Activated CD4-positive, alpha-beta memory T cell treated with anti-CD3 and anti-CD28 coated beads for 36 hours (primary cell): Measurements from ENCODE around the gene MICA. TPM values are rescaled to one million over a fixed set of nuclear protein-coding genes. Genes with fewer than 3 reads are reported as not detected.
A peak's percentile ranks its signal among the peaks of the same experiment; 100 is the strongest.

Source experiments
- CTCF ChIA-PET: fragments of 350-600 bp; sonication (Branson Sonifier 250); formaldehyde crosslinking; loops from one replicate; lab custom pipeline; 2021; ENCODE audit warnings: antibody characterized with exemption, inconsistent platforms; lab: Charles Lee
- POLR2A ChIA-PET: fragments of 350-600 bp; sonication (Branson Sonifier 250); formaldehyde crosslinking; loops from one replicate; lab custom pipeline; 2021; ENCODE audit warnings: antibody characterized with exemption; lab: Charles Lee
- DNase-seq: peaks from one replicate; pipeline ENCODE4 v3.0.0-alpha.2; 2020
- H3K27ac Mint-ChIP-seq: one replicate; pipeline ENCODE4 v1.8.0; 2021; ENCODE audit warnings: mixed read lengths
- H3K27me3 Mint-ChIP-seq: one replicate; pipeline ENCODE4 v1.8.0; 2021; ENCODE audit warnings: mixed read lengths
- H3K36me3 Mint-ChIP-seq: one replicate; pipeline ENCODE4 v1.8.0; 2021; ENCODE audit warnings: mixed read lengths
- H3K4me1 Mint-ChIP-seq: one replicate; pipeline ENCODE4 v1.8.0; 2021; ENCODE audit warnings: low read depth, mixed read lengths
- H3K4me3 Mint-ChIP-seq: one replicate; pipeline ENCODE4 v1.8.0; 2021; ENCODE audit warnings: mild to moderate bottlenecking, mixed read lengths
- H3K9me3 Mint-ChIP-seq: one replicate; pipeline ENCODE4 v1.8.0; 2021; ENCODE audit warnings: mixed read lengths
- intact Hi-C: fragments of 100-400 bp; cut with micrococcal nuclease; formaldehyde crosslinking; loops from one replicate; pipeline ENCODE4 v1.15.1; 2023
- total RNA-seq, 2 experiments: library from RNA; stranded (reverse); gene quantifications; one replicate each; pipeline ENCODE4 v1.2.3, GENCODE V29; 2021

The MICA gene
- 1 to 10 TPM; 7.1 to 8.6 TPM for total RNA-seq

DNA sequence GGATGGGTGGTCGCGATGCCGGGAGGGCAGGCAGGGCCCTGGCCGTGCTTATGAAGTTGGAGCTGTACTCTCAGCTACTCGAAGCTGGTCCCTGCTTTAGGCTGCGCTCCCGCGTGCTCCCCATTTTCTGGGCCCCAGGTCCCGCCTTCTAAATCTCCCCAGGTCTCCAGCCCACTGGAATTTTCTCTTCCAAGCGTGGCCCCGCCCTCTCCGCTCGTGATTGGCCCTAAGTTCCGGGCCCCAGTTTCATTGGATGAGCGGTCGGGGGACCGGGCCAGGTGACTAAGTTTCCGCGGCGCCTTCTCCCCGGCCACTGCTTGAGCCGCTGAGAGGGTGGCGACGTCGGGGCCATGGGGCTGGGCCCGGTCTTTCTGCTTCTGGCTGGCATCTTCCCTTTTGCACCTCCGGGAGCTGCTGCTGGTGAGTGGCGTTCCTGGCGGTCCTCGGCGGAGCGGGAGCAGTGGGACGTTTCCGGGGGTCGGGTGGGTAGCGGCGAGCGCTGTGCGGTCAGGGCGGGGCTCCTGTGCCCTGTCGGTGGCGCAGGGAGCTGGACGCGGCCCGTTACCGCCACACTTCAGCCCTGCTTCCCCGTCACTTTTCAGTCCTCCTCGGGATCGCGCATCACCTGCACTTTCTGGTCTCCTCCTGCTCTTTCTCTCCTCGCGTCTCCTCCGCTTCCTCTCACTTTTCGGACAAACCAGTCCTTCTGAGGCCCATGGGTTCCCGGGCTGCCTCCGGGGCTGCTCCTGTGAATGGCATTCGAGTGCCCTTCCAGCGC lies at the start of gene MICA:
MICA (plus strand) TSS at position 313 of the 778 bp plus-strand sequence; CDS start at position 351, 38 bp downstream.
- Mint-ChIP-seq H3K27me3 (no peaks in the 10 kb centered on the region), H3K27ac (peak within 1 kb of the TSS; percentile 47), H3K4me1 (peaks cover 58% of the 10 kb centered on the region), H3K9me3 (no peaks in the 10 kb centered on the region), H3K36me3 (no peaks in the 10 kb centered on the region), H3K4me3 (peak within 1 kb of the TSS; percentile 79)
- CTCF ChIA-PET = interaction anchor here (7.9 kb wide), 1 partner anchor 39 kb away, joined by 79 read pairs; no protein-coding TSS in a partner anchor
- peak; percentile 84 for DNase-seq
- intact Hi-C loops = loop anchor here (2.0 to 5.0 kb wide), 2 partner anchors 17 to 139 kb away; partner anchors contain the start of gene DDX39B
- POLR2A ChIA-PET = interaction anchor here (0.9 to 1.4 kb wide), 3 partner anchors 27 to 138 kb away, joined by 3 read pairs; partner anchors contain the start of genes DDX39B and MICB

DNA sequence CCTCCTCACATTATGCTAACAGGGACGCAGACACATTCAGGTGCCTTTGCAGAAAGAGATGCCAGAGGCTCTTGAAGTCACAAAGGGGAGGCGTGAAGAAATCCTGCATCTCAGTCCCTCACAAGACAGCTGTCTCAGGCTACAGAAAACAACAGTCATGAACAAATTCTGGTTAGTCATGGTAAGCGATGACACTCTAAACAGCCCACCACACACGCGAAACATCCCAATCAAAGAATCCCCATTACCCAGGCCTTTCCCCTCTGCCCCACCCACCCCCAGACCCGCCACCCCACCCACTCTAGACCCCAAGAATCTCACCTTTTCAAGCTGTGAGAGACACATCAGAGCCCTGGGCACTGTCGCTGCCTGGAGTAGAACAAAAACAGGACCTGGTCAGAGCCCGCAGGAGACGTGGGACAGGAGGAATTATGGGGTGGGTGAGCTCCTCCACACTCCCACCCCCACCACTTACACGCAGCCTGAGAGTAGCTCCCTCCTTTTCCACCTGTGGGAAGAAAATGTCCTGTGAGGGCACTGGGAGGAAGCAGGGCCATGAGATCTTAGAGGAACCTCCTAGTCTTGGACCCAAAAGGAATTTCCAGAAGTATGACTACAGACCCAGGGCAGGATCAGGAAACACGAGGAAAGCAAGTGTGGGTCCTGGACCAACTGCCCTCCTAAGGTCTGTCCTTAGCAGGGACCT lies 49.1 kb upstream of the MICA start:
- Mint-ChIP-seq H3K36me3 (peaks cover 45% of the 10 kb centered on the region), H3K9me3 (no peaks in the 10 kb centered on the region), H3K4me3 (peak overlapping the region; percentile 88), H3K27ac (peak overlapping the region; percentile 85), H3K27me3 (no peaks in the 10 kb centered on the region), H3K4me1 (peaks cover 65% of the 10 kb centered on the region)
- DNase-seq = no peak
- POLR2A ChIA-PET = interaction anchor here (1.8 to 2.5 kb wide), 2 partner anchors 85 to 151 kb away, joined by 5 to 20 read pairs; no protein-coding TSS in a partner anchor
- intact Hi-C loops = no loop called here
- CTCF ChIA-PET = interaction anchor here (0.7 to 1.8 kb wide), 2 partner anchors 12 to 157 kb away, joined by 4 to 5 read pairs; no protein-coding TSS in a partner anchor

DNA sequence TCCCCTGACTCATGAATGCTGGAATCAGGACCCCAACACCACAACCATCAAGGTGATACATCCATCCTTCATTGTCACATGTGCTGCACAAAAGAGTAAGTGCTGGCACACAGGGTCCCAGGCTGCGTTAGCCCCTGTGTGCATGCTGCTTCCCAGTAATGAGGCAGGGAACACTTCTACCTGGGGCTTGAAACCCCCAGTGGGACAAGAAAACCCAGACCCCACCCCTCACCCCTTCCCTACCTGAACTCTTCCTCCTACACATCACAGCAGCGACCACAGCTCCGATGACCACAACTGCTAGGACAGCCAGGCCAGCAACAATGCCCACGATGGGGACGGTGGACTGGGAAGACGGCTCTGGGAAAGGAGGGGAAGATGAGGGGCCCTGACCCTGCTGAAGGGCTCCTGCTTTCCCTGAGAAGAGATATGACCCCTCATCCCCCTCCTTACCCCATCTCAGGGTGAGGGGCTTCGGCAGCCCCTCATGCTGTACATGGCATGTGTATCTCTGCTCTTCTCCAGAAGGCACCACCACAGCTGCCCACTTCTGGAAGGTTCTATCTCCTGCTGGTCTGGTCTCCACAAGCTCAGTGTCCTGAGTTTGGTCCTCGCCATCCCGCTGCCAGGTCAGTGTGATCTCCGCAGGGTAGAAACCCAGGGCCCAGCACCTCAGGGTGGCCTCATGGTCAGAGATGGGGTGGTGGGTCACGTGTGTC lies 48.4 kb upstream of the MICA start:
- Mint-ChIP-seq H3K27ac (peak overlapping the region; percentile 85), H3K36me3 (peaks cover 45% of the 10 kb centered on the region), H3K9me3 (no peaks in the 10 kb centered on the region), H3K4me1 (peaks cover 64% of the 10 kb centered on the region), H3K27me3 (no peaks in the 10 kb centered on the region), H3K4me3 (peak overlapping the region; percentile 88)
- CTCF ChIA-PET = interaction anchor here (1.8 kb wide), 1 partner anchor 12 kb away, joined by 5 read pairs; no protein-coding TSS in a partner anchor
- peak; percentile 17 for DNase-seq
- POLR2A ChIA-PET = interaction anchor here (1.8 to 2.5 kb wide), 2 partner anchors 86 to 152 kb away, joined by 5 to 20 read pairs; no protein-coding TSS in a partner anchor
- intact Hi-C loops = loop anchor here (5.0 kb wide), 1 partner anchor 668 kb away; the partner anchor contains the start of gene PPP1R18

DNA sequence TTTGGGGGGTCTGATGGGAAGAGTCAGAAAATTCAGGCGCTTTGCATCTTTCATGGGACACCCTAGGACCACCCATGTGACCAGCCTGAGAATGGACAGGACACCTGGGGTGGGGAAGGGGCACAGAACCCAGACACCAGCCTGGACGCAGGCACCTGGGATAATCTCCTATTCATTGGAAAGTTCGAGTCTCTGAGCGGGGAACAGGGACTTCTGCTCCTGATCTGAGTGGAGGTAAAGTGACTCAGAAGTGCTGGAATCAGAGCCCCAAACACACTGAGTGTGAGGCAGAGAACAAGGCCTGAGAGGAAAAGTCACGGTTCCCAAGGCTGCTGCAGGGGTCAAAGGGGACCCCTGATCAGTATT lies 47.8 kb upstream of the MICA start:
- intact Hi-C loops = loop anchor here (5.0 kb wide), 1 partner anchor 668 kb away; the partner anchor contains the start of gene PPP1R18
- DNase-seq = no peak
- Mint-ChIP-seq H3K4me1 (peaks cover 63% of the 10 kb centered on the region), H3K36me3 (peaks cover 45% of the 10 kb centered on the region), H3K27me3 (no peaks in the 10 kb centered on the region), H3K9me3 (no peaks in the 10 kb centered on the region), H3K4me3 (peak overlapping the region; percentile 88), H3K27ac (peak overlapping the region; percentile 85)
- ChIA-PET POLR2A (interaction anchor here (2.5 kb wide), 1 partner anchor 86 kb away, joined by 20 read pairs; no protein-coding TSS in a partner anchor), CTCF (no interaction called here)

DNA sequence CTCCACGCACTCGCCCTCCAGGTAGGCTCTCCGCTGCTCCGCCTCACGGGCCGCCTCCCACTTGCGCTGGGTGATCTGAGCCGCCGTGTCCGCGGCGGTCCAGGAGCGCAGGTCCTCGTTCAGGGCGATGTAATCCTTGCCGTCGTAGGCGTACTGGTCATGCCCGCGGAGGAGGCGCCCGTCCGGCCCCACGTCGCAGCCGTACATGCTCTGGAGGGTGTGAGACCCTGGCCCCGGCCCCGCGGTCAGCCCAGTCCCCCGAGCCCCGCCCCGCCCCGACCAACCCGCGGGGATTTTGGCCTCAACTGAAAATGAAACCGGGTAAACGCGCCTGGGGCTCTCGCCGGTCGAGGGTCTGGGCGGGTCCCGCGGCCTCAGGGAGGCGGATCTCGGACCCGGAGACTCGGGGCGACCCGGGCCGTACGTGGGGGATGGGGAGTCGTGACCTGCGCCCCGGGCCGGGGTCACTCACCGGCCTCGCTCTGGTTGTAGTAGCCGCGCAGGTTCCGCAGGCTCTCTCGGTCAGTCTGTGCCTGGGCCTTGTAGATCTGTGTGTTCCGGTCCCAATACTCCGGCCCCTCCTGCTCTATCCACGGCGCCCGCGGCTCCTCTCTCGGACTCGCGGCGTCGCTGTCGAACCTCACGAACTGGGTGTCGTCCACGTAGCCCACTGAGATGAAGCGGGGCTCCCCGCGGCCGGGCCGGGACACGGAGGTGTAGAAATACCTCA lies 47.0 kb upstream of the MICA start:
- peak; percentile 80 for DNase-seq
- H3K9me3 Mint-ChIP-seq = no peaks in the 10 kb centered on the region
- H3K4me1 Mint-ChIP-seq = peaks cover 60% of the 10 kb centered on the region
- peaks cover 48% of the 10 kb centered on the region for H3K36me3 Mint-ChIP-seq
- intact Hi-C loops = loop anchor here (5.0 kb wide), 1 partner anchor 669 kb away; the partner anchor contains the start of gene PPP1R18
- ChIA-PET POLR2A (interaction anchor here (2.5 kb wide), 1 partner anchor 87 kb away, joined by 20 read pairs; no protein-coding TSS in a partner anchor), CTCF (no interaction called here)
- H3K27ac Mint-ChIP-seq = peak overlapping the region; percentile 99
- H3K27me3 Mint-ChIP-seq = no peaks in the 10 kb centered on the region
- H3K4me3 Mint-ChIP-seq = peak overlapping the region; percentile 99

DNA sequence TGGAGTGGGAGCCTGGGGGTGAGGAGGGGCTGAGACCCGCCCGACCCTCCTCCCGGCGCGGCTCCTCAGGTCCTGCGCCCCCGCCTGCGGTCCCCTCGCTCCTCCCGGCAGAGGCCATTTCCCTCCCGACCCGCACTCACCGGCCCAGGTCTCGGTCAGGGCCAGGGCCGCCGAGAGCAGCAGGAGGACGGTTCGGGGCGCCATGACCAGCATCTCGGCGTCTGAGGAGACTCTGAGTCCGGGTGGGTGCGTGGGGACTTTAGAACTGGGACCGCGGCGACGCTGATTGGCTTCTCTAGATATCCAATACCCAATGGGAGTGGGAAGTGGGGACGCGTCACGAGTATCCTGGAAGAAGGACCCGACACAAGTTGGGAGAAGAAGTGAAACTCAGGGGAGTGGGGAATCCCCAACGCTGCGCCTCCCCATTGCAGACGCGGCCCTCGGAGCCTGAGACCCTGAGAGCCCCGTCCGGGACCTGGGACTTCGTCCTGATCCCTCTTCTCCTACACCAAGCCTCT lies 46.4 kb upstream of the MICA start, which contains the start of gene HLA-B:
HLA-B (minus strand) TSS at position 234 of the 521 bp plus-strand sequence; CDS start at position 213, 21 bp downstream.
- intact Hi-C loops = loop anchor here (1.0 to 5.0 kb wide), 3 partner anchors 154 to 670 kb away; partner anchors contain the start of gene PPP1R18
- H3K4me1 Mint-ChIP-seq = peaks cover 60% of the 10 kb centered on the region
- H3K36me3 Mint-ChIP-seq = peaks cover 48% of the 10 kb centered on the region
- DNase-seq = peak; percentile 90
- no peaks in the 10 kb centered on the region for H3K9me3 Mint-ChIP-seq
- no peaks in the 10 kb centered on the region for H3K27me3 Mint-ChIP-seq
- peak within 1 kb of the TSS; percentile 99 for H3K4me3 Mint-ChIP-seq
- POLR2A ChIA-PET = interaction anchor here (1.0 kb wide), 1 partner anchor 160 kb away, joined by 4 read pairs; no protein-coding TSS in a partner anchor
- CTCF ChIA-PET = interaction anchor here (1.0 kb wide), 2 partner anchors 9 to 154 kb away, joined by 3 to 4 read pairs; no protein-coding TSS in a partner anchor
- H3K27ac Mint-ChIP-seq = peak within 1 kb of the TSS; percentile 99

DNA sequence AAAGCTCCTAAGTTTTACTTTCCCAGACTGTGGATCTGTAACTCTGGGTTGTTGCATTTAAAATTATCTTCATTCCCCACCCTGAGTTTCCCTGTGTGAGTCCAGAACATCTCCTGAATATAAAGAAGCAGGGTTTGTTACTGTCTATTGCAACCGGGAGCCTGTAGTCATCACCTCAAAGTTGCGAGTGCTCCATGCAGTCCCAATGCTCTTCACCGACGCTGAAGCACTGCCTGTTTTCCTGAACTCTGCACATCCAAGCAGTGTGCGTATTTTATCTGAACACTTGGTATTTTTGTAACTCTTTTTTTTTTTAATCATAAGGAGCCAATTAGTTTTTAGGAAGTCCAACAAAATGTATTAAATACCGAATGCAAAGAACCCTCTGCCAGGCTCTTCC lies 45.5 kb upstream of the MICA start:
- Mint-ChIP-seq H3K4me3 (peak overlapping the region; percentile 99), H3K9me3 (no peaks in the 10 kb centered on the region), H3K27me3 (peaks cover 2% of the 10 kb centered on the region), H3K36me3 (peaks cover 44% of the 10 kb centered on the region), H3K4me1 (peaks cover 51% of the 10 kb centered on the region), H3K27ac (peak overlapping the region; percentile 99)
- ChIA-PET CTCF (interaction anchor here (0.9 to 1.0 kb wide), 4 partner anchors 9 to 155 kb away, joined by 3 to 4 read pairs (median 3); no protein-coding TSS in a partner anchor), POLR2A (interaction anchor here (1.0 kb wide), 1 partner anchor 161 kb away, joined by 4 read pairs; no protein-coding TSS in a partner anchor)
- intact Hi-C loops = loop anchor here (1.0 to 5.0 kb wide), 5 partner anchors 9 to 671 kb away; partner anchors contain the start of genes HLA-C and PPP1R18
- no peak for DNase-seq

DNA sequence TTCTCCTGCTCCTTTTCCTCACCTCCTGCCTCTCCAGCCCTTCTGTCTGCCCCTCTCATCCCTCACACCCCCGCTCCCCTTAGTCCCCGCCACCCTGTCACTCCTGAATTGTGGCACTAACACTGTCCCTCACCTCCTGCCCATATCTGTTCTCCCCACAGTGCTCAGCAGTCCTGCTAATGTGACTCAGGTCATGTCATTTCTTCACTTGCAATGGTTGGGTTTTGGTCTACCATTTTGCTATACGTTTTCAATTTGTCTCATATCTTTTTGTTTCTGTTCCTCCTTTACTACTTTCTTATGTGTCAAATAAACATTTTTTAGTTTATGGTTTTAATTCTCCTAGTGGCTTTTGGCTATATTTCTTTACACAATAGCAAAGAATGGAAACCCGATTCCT lies 45.1 kb upstream of the MICA start:
- Mint-ChIP-seq H3K27ac (peak overlapping the region; percentile 99), H3K9me3 (no peaks in the 10 kb centered on the region), H3K27me3 (peaks cover 2% of the 10 kb centered on the region), H3K4me3 (peak overlapping the region; percentile 99), H3K36me3 (peaks cover 40% of the 10 kb centered on the region), H3K4me1 (peaks cover 48% of the 10 kb centered on the region)
- peak; percentile 58 for DNase-seq
- CTCF ChIA-PET = interaction anchor here (0.9 to 1.4 kb wide), 3 partner anchors 9 to 162 kb away, joined by 3 to 6 read pairs (median 3); no protein-coding TSS in a partner anchor
- POLR2A ChIA-PET = interaction anchor here (1.0 kb wide), 1 partner anchor 161 kb away, joined by 4 read pairs; no protein-coding TSS in a partner anchor
- intact Hi-C loops = loop anchor here (1.0 to 5.0 kb wide), 3 partner anchors 9 to 671 kb away; partner anchors contain the start of genes HLA-C and PPP1R18

DNA sequence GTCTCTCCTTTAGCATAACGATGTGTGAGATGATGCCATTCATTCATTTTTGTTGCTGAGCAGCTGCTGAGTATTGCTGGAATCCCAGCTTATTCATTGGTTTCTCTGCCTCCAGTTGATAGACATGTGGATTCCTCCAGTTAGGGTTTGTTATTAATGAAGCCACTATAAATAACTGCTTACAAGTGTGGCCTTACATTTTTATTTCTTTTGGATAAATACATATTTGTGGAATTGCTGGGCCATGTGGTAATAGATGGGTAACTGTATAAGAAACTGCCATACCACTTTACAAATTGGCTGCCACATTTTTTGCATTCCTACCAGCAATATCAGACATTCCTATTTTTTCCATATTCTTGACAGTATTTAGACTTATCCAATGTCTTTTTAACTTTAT lies 43.8 kb upstream of the MICA start:
- ChIA-PET CTCF (interaction anchor here (1.4 kb wide), 1 partner anchor 163 kb away, joined by 6 read pairs; no protein-coding TSS in a partner anchor), POLR2A (no interaction called here)
- Mint-ChIP-seq H3K27ac (no peak overlapping the region), H3K27me3 (peaks cover 2% of the 10 kb centered on the region), H3K4me3 (no peak overlapping the region), H3K36me3 (peaks cover 27% of the 10 kb centered on the region), H3K4me1 (peaks cover 47% of the 10 kb centered on the region), H3K9me3 (no peaks in the 10 kb centered on the region)
- intact Hi-C loops = loop anchor here (2.0 to 5.0 kb wide), 2 partner anchors 87 to 672 kb away; partner anchors contain the start of genes HLA-C and PPP1R18
- no peak for DNase-seq

DNA sequence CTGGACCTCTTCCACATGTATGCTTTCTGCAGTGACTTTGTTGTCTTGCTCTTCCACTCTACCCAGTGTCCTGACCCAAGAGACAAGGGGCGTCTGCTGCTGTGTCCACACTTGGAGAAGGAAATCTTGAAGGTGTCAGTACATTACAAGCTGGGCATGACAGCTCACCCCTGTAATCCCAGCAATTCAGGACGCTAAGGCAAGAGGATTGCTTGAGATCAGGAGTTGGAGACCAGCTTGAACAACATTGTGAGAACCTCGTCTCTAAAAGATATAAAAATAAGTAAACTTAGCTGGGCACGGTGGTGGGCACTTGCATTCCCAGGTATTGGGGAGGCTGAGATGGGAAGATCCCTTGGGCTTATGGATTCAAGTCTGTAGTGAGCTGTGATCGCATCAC lies 40.6 kb upstream of the MICA start:
- POLR2A ChIA-PET = no interaction called here

More for the DNA sequence above, 40.6 kb upstream of the MICA start:
- CTCF ChIA-PET = interaction anchor here (9.1 kb wide), 1 partner anchor 168 kb away, joined by 161 read pairs; no protein-coding TSS in a partner anchor
- peaks cover 5% of the 10 kb centered on the region for H3K27me3 Mint-ChIP-seq
- intact Hi-C loops = no loop called here
- no peak for DNase-seq
- H3K36me3 Mint-ChIP-seq = peaks cover 3% of the 10 kb centered on the region
- H3K27ac Mint-ChIP-seq = no peak overlapping the region
- no peak overlapping the region for H3K4me3 Mint-ChIP-seq
- peaks cover 47% of the 10 kb centered on the region for H3K4me1 Mint-ChIP-seq
- no peaks in the 10 kb centered on the region for H3K9me3 Mint-ChIP-seq
